ENCODE results near the gene CNGB1.

DNA sequence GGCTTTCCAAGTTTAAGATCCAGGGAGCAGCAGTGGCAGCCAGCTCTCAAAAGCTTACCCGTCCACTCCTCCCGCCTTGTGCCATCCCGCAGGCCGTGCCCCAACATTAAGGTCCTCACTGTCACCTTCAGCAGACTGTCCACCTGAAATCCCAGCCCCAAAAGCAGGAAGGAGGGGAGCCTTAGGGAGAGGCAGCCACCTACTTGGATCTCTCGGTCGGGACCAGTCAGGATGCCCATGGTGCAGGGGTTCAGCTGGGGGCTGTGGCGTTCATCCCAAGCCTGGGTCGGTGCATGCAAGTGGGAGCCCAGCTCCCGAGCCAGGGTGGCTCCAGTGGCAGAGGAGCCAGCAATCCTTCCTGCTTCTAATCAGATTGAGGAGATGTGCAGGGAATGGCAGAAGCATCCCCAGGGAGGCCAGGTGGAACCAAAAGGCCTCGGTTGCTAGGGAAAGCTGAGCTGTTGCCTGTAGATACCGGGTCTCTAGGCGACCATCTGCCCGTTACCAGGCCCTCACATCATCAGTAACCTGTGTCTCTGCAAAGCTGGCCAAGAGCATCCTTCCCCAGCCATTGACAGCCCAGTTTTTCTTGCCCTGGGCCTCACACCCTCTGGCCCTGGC is 24.6 kb downstream of the CNGB1 start:
- no peak for TF ChIP-seq POLR2A (IDR thresholded peaks at IDR 0.05)
- TF ChIP-seq, protein P1, sequence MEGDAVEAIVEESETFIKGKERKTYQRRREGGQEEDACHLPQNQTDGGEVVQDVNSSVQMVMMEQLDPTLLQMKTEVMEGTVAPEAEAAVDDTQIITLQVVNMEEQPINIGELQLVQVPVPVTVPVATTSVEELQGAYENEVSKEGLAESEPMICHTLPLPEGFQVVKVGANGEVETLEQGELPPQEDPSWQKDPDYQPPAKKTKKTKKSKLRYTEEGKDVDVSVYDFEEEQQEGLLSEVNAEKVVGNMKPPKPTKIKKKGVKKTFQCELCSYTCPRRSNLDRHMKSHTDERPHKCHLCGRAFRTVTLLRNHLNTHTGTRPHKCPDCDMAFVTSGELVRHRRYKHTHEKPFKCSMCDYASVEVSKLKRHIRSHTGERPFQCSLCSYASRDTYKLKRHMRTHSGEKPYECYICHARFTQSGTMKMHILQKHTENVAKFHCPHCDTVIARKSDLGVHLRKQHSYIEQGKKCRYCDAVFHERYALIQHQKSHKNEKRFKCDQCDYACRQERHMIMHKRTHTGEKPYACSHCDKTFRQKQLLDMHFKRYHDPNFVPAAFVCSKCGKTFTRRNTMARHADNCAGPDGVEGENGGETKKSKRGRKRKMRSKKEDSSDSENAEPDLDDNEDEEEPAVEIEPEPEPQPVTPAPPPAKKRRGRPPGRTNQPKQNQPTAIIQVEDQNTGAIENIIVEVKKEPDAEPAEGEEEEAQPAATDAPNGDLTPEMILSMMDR (IDR thresholded peaks at IDR 0.05) = no peak

All from uterus (tissue), 2 donors.